SK-N-SH treated with all-trans-retinoic acid at 6 μM for 48 hours (cell line): Measurements from ENCODE around the gene CLIC5.

Experiments used
- ATAC-seq: fragments of 200-7000 bp; cut with Tn5 transposase; 3 replicates; pipeline ENCODE4 v1.9.1; 2020; ENCODE audit warnings: mild to moderate bottlenecking, moderate library complexity
- ARNTL ChIP-seq: fragments of 450-650 bp; formaldehyde crosslinking; IDR thresholded peaks from 2 replicates; pipeline ENCODE4 v1.5.0; 2020; ENCODE audit warnings: low read depth, mild to moderate bottlenecking, moderate library complexity, borderline replicate concordance
- BACH2 ChIP-seq: fragments of 250-450 bp; sonication (Bioruptor Pico); IDR thresholded peaks from 2 replicates; pipeline ENCODE4 v1.9.0; 2021; ENCODE audit warnings: mild to moderate bottlenecking, borderline replicate concordance
- ESRRG ChIP-seq: fragments of 250-450 bp; sonication (Bioruptor Pico); IDR thresholded peaks from 2 replicates; pipeline ENCODE4 v1.6.1; 2021; ENCODE audit warnings: mild to moderate bottlenecking
- ISL1 ChIP-seq: fragments of 250-450 bp; sonication (Bioruptor Pico); IDR thresholded peaks from 2 replicates; pipeline ENCODE4 v2.1.2; 2022; ENCODE audit warnings: mild to moderate bottlenecking, moderate library complexity
- OSR1 ChIP-seq: fragments of 250-450 bp; sonication (Bioruptor Pico); IDR thresholded peaks from 2 replicates; pipeline ENCODE4 v1.8.0; 2022; ENCODE audit warnings: moderate library complexity, mild to moderate bottlenecking, inconsistent platforms
- PPARA ChIP-seq: fragments of 250-450 bp; sonication (Bioruptor Pico); IDR thresholded peaks from 2 replicates; pipeline ENCODE4 v1.5.0; 2020; ENCODE audit warnings: mild to moderate bottlenecking, borderline replicate concordance
- RARB ChIP-seq: fragments of 250-450 bp; sonication (Bioruptor Pico); IDR thresholded peaks from 2 replicates; pipeline ENCODE4 v1.8.0; 2021; ENCODE audit warnings: mild to moderate bottlenecking, moderate library complexity
- SNAI2 ChIP-seq: fragments of 250-450 bp; sonication (Bioruptor Pico); IDR thresholded peaks from 2 replicates; pipeline ENCODE4 v1.5.0; 2020; ENCODE audit warnings: mild to moderate bottlenecking, moderate library complexity
- TCF4 ChIP-seq: fragments of 250-450 bp; sonication (Bioruptor Pico); IDR thresholded peaks from 2 replicates; pipeline ENCODE4 v1.8.0; 2021; ENCODE audit warnings: mild to moderate bottlenecking, moderate library complexity, borderline replicate concordance
- TOX ChIP-seq: fragments of 250-450 bp; sonication (Bioruptor Pico); IDR thresholded peaks from 2 replicates; pipeline ENCODE4 v1.8.0; 2021; ENCODE audit warnings: mild to moderate bottlenecking, moderate library complexity, borderline replicate concordance
- ZC3H10 ChIP-seq: fragments of 250-450 bp; sonication (Bioruptor Pico); IDR thresholded peaks from 2 replicates; pipeline ENCODE4 v1.5.1; 2021; ENCODE audit warnings: mild to moderate bottlenecking, moderate library complexity
- ZFP3 ChIP-seq: fragments of 250-450 bp; sonication (Bioruptor Pico); IDR thresholded peaks from 2 replicates; pipeline ENCODE4 v1.5.0; 2020; ENCODE audit warnings: mild to moderate bottlenecking, moderate library complexity
- ZFP30 ChIP-seq: fragments of 450-650 bp; formaldehyde crosslinking; IDR thresholded peaks from 2 replicates; pipeline ENCODE4 v1.5.0; 2022; ENCODE audit warnings: mild to moderate bottlenecking, moderate library complexity
- ZNF565 ChIP-seq: fragments of 450-650 bp; formaldehyde crosslinking; conservative IDR thresholded peaks from 2 replicates; pipeline ENCODE4 v1.5.0; 2020; ENCODE audit warnings: low read depth, mild to moderate bottlenecking, moderate library complexity
- ZNF70 ChIP-seq: fragments of 450-650 bp; formaldehyde crosslinking; IDR thresholded peaks from 2 replicates; pipeline ENCODE4 v1.5.0; 2020; ENCODE audit warnings: mild to moderate bottlenecking, moderate library complexity
- ZNF8 ChIP-seq: fragments of 450-650 bp; formaldehyde crosslinking; IDR thresholded peaks from 2 replicates; pipeline ENCODE4 v1.5.0; 2020; ENCODE audit warnings: mild to moderate bottlenecking, moderate library complexity
- TF ChIP-seq, protein P1 (sequence below): fragments of 250-450 bp; sonication (Bioruptor Pico); IDR thresholded peaks from 2 replicates; pipeline ENCODE4 v1.8.0; 2020; ENCODE audit warnings: mild to moderate bottlenecking, moderate library complexity, borderline replicate concordance
- TF ChIP-seq, protein P2 (sequence below): fragments of 250-450 bp; sonication (Bioruptor Pico); IDR thresholded peaks from 2 replicates; pipeline ENCODE4 v1.5.1; 2021; ENCODE audit warnings: mild to moderate bottlenecking, moderate library complexity
- TF ChIP-seq, protein P3 (sequence below): fragments of 250-450 bp; sonication (Bioruptor Pico); IDR thresholded peaks from 2 replicates; pipeline ENCODE4 v1.5.0; 2020; ENCODE audit warnings: mild to moderate bottlenecking, moderate library complexity
- TF ChIP-seq, protein P4 (sequence below): fragments of 250-450 bp; sonication (Bioruptor Pico); IDR thresholded peaks from 2 replicates; pipeline ENCODE4 v1.8.0; 2021; ENCODE audit warnings: low read depth, mild to moderate bottlenecking, moderate library complexity, borderline replicate concordance
- TF ChIP-seq, protein P5 (sequence below): fragments of 250-450 bp; sonication (Bioruptor Pico); IDR thresholded peaks from 2 replicates; pipeline ENCODE4 v1.5.1; 2020; ENCODE audit warnings: low read depth, mild to moderate bottlenecking, moderate library complexity

CLIC5 gene

DNA sequence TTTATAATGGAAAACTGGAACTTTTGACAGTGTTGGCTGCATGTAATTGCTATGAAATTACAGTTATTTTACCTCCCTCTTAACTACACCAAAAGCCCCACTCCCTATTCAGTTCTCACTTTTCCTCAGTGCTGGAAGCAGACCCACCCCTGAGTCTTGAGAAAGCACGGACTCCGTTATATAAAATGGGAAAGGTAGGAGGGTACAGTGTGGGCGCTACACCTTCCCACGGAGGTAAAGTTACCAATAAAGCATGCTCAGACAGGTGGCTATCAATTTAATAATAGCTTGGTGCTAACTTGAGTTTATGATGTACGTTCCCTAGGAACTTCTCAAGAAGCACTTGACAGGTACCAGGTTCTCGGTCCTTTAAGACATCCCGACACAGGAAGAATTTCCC lies 59.0 kb downstream of the CLIC5 start:
- no peak for ATAC-seq
- no peak for TF ChIP-seq TCF4 (CRISPR knock-in tag)
- no peak for TF ChIP-seq PPARA (CRISPR knock-in tag)
- TF ChIP-seq ISL1 (CRISPR knock-in tag), result no peak
- TF ChIP-seq, protein P1, sequence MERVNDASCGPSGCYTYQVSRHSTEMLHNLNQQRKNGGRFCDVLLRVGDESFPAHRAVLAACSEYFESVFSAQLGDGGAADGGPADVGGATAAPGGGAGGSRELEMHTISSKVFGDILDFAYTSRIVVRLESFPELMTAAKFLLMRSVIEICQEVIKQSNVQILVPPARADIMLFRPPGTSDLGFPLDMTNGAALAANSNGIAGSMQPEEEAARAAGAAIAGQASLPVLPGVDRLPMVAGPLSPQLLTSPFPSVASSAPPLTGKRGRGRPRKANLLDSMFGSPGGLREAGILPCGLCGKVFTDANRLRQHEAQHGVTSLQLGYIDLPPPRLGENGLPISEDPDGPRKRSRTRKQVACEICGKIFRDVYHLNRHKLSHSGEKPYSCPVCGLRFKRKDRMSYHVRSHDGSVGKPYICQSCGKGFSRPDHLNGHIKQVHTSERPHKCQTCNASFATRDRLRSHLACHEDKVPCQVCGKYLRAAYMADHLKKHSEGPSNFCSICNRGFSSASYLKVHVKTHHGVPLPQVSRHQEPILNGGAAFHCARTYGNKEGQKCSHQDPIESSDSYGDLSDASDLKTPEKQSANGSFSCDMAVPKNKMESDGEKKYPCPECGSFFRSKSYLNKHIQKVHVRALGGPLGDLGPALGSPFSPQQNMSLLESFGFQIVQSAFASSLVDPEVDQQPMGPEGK, result no peak
- TF ChIP-seq, protein P2, sequence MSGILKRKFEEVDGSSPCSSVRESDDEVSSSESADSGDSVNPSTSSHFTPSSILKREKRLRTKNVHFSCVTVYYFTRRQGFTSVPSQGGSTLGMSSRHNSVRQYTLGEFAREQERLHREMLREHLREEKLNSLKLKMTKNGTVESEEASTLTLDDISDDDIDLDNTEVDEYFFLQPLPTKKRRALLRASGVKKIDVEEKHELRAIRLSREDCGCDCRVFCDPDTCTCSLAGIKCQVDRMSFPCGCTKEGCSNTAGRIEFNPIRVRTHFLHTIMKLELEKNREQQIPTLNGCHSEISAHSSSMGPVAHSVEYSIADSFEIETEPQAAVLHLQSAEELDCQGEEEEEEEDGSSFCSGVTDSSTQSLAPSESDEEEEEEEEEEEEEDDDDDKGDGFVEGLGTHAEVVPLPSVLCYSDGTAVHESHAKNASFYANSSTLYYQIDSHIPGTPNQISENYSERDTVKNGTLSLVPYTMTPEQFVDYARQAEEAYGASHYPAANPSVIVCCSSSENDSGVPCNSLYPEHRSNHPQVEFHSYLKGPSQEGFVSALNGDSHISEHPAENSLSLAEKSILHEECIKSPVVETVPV (CRISPR knock-in tag), result no peak
- TF ChIP-seq ZNF70 (CRISPR knock-in tag), result no peak
- TF ChIP-seq ZNF8 (CRISPR knock-in tag), result no peak
- no peak for TF ChIP-seq ARNTL (CRISPR knock-in tag)
- no peak for TF ChIP-seq BACH2
- TF ChIP-seq ESRRG, result no peak
- TF ChIP-seq, protein P3, sequence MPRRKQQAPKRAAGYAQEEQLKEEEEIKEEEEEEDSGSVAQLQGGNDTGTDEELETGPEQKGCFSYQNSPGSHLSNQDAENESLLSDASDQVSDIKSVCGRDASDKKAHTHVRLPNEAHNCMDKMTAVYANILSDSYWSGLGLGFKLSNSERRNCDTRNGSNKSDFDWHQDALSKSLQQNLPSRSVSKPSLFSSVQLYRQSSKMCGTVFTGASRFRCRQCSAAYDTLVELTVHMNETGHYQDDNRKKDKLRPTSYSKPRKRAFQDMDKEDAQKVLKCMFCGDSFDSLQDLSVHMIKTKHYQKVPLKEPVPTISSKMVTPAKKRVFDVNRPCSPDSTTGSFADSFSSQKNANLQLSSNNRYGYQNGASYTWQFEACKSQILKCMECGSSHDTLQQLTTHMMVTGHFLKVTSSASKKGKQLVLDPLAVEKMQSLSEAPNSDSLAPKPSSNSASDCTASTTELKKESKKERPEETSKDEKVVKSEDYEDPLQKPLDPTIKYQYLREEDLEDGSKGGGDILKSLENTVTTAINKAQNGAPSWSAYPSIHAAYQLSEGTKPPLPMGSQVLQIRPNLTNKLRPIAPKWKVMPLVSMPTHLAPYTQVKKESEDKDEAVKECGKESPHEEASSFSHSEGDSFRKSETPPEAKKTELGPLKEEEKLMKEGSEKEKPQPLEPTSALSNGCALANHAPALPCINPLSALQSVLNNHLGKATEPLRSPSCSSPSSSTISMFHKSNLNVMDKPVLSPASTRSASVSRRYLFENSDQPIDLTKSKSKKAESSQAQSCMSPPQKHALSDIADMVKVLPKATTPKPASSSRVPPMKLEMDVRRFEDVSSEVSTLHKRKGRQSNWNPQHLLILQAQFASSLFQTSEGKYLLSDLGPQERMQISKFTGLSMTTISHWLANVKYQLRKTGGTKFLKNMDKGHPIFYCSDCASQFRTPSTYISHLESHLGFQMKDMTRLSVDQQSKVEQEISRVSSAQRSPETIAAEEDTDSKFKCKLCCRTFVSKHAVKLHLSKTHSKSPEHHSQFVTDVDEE (CRISPR knock-in tag), result no peak
- TF ChIP-seq ZC3H10 (CRISPR knock-in tag), result no peak
- TF ChIP-seq, protein P4, sequence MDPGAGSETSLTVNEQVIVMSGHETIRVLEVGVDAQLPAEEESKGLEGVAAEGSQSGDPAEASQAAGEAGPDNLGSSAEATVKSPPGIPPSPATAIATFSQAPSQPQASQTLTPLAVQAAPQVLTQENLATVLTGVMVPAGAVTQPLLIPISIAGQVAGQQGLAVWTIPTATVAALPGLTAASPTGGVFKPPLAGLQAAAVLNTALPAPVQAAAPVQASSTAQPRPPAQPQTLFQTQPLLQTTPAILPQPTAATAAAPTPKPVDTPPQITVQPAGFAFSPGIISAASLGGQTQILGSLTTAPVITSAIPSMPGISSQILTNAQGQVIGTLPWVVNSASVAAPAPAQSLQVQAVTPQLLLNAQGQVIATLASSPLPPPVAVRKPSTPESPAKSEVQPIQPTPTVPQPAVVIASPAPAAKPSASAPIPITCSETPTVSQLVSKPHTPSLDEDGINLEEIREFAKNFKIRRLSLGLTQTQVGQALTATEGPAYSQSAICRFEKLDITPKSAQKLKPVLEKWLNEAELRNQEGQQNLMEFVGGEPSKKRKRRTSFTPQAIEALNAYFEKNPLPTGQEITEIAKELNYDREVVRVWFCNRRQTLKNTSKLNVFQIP (CRISPR knock-in tag), result no peak
- TF ChIP-seq, protein P5, sequence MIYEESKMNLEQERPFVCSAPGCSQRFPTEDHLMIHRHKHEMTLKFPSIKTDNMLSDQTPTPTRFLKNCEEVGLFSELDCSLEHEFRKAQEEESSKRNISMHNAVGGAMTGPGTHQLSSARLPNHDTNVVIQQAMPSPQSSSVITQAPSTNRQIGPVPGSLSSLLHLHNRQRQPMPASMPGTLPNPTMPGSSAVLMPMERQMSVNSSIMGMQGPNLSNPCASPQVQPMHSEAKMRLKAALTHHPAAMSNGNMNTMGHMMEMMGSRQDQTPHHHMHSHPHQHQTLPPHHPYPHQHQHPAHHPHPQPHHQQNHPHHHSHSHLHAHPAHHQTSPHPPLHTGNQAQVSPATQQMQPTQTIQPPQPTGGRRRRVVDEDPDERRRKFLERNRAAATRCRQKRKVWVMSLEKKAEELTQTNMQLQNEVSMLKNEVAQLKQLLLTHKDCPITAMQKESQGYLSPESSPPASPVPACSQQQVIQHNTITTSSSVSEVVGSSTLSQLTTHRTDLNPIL, result no peak
- no peak for TF ChIP-seq ZFP30 (CRISPR knock-in tag)
- TF ChIP-seq SNAI2, result no peak
- no peak for TF ChIP-seq OSR1 (CRISPR knock-in tag)
- TF ChIP-seq TOX (CRISPR knock-in tag), result no peak
- TF ChIP-seq RARB, result no peak

DNA sequence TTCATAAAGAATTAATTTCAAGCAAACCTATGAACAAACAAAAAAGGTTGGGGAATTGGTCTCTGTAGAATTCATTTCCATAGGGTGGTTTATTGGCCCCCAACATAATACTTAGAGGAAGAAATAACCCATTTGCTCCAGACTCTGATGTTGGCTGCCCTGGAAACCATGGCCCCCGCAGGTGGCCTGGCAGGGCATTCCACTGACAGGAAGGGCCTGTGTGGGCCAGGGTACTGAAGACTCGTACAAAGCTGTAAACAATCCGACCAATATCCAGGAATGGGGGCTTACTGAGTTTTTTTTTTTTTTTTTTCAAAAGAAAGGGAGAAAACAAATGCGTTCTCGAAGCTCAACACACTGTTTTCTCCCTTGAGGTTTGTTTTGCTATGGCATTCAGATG lies 59.5 kb downstream of the CLIC5 start:
- no peak for ATAC-seq
- TF ChIP-seq, protein P2 (CRISPR knock-in tag), result no peak
- no peak for TF ChIP-seq TOX (CRISPR knock-in tag)
- TF ChIP-seq ZFP30 (CRISPR knock-in tag), result no peak
- no peak for TF ChIP-seq BACH2
- TF ChIP-seq ARNTL (CRISPR knock-in tag), result no peak

DNA sequence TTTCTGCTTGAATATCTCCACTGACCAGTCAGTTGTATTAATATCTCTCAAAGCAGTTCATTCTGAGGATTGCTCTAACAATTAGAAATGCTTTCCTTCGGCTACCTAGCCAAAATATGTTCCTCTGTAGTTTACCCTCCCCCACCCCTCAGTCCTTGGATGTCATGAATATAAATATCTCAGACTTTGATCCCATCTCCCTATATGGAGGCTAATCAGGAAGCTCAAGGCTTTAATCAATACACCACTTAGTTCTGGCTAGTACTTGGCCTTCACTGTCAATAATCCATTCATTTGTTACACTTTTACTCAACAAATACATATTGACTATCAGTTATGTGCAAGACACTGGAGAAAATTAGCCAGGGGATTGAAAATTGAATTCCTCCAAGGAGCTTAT lies 60.1 kb downstream of the CLIC5 start:
- no peak for ATAC-seq
- TF ChIP-seq PPARA (CRISPR knock-in tag) (no peak), ZFP3 (CRISPR knock-in tag) (no peak), SNAI2 (no peak), TOX (CRISPR knock-in tag) (no peak), ZNF565 (CRISPR knock-in tag) (no peak), TCF4 (CRISPR knock-in tag) (no peak), ZC3H10 (CRISPR knock-in tag) (no peak)
- TF ChIP-seq, protein P1, result no peak
- TF ChIP-seq, protein P2 (CRISPR knock-in tag), result no peak
